Measurements from ENCODE around the gene LRRC8D.
"Not testable (repeated sequence)": the region's sequence is repeated elsewhere in the genome, so short reads cannot be mapped to it uniquely, and the experiment has no call there.

LRRC8D gene

GRCh38 chr1:89918794-89919155 is 97.9 kb downstream of the LRRC8D start:
- DNase-seq = no peak

- DNase-seq = no peak
Observed at GRCh38 chr1:89919174-89919573, 98.3 kb downstream of the LRRC8D start.

GRCh38 chr1:89922911-89923310 is 102.1 kb downstream of the LRRC8D start:
- no peak for DNase-seq

- no peak for DNase-seq
Observed at GRCh38 chr1:89923517-89923916, 102.7 kb downstream of the LRRC8D start.

GRCh38 chr1:89924075-89924474 is 103.2 kb downstream of the LRRC8D start:
- not testable (repeated sequence) for DNase-seq

GRCh38 chr1:89927049-89927448 is 106.2 kb downstream of the LRRC8D start:
- no peak for DNase-seq

GRCh38 chr1:89927478-89927877 is 106.6 kb downstream of the LRRC8D start:
- DNase-seq = no peak

- no peak for DNase-seq
Observed at GRCh38 chr1:89928506-89928905, 107.7 kb downstream of the LRRC8D start.

GRCh38 chr1:89929467-89930063 is 108.7 kb downstream of the LRRC8D start:
- no peak for DNase-seq

- no peak for DNase-seq
Observed at GRCh38 chr1:89930579-89930978, 109.7 kb downstream of the LRRC8D start.

- DNase-seq = no peak
Observed at GRCh38 chr1:89931964-89932363, 111.1 kb downstream of the LRRC8D start.

- no peak for DNase-seq
Observed at GRCh38 chr1:89932598-89933364, 111.9 kb downstream of the LRRC8D start.

- DNase-seq = no peak
Observed at GRCh38 chr1:89934461-89934860, 113.6 kb downstream of the LRRC8D start.

GRCh38 chr1:89935235-89935634 is 114.4 kb downstream of the LRRC8D start:
- DNase-seq = no peak

- DNase-seq = no peak
Observed at GRCh38 chr1:89936694-89937093, 115.9 kb downstream of the LRRC8D start.

- DNase-seq = no peak
Observed at GRCh38 chr1:89938171-89939055, 117.6 kb downstream of the LRRC8D start.

GRCh38 chr1:89939059-89939570 is 118.3 kb downstream of the LRRC8D start:
- no peak for DNase-seq

GRCh38 chr1:89939693-89940438 is 119.0 kb downstream of the LRRC8D start:
- no peak for DNase-seq

- no peak for DNase-seq
Observed at GRCh38 chr1:89941110-89941766, 120.4 kb downstream of the LRRC8D start.

GRCh38 chr1:89942014-89942413 is 121.2 kb downstream of the LRRC8D start:
- DNase-seq = no peak

- DNase-seq = no peak
Observed at GRCh38 chr1:89942825-89943658, 122.2 kb downstream of the LRRC8D start.
